Measurements from ENCODE around the gene TDRD10. TPM values are rescaled to one million over a fixed set of nuclear protein-coding genes. Genes with fewer than 3 reads are reported as not detected.

The TDRD10 gene
- total and polyA plus RNA-seq, 2 donors (not counting 1 experiment from before 2014, with no cell fraction given) = under 0.01 TPM; not detected in 1

GRCh38 chr1:154589780-154590179 is 87.8 kb downstream of the TDRD10 start:
- no peak overlapping the region for H3K27ac ChIP-seq (ENCODE audit: insufficient read depth, low read length)
- H3K4me2 ChIP-seq (ENCODE audit: extremely low read depth, insufficient read depth, low read length) = no peak overlapping the region
- peaks cover 36% of the 10 kb centered on the region for H3K36me3 ChIP-seq (ENCODE audit: control insufficient read depth, insufficient read depth, low read length)
- H4K20me1 ChIP-seq (ENCODE audit: control insufficient read depth, extremely low read depth, insufficient read depth, low read length) = no peaks in the 10 kb centered on the region
- H3K79me2 ChIP-seq (ENCODE audit: control insufficient read depth, insufficient read depth, low read length) = no peaks in the 10 kb centered on the region
- H3K27me3 ChIP-seq (ENCODE audit: control insufficient read depth, insufficient read depth, low read length) = no peaks in the 10 kb centered on the region
- peak in 1 of 2 donors; percentile 25 for DNase-seq (ENCODE audit: low read depth in 2 of 2)
- H3K4me1 ChIP-seq (ENCODE audit: control insufficient read depth, extremely low read depth, insufficient read depth, low read length) = no peaks in the 10 kb centered on the region
- H3K9me3 ChIP-seq (ENCODE audit: control insufficient read depth, insufficient read depth, low read depth, low read length) = no peaks in the 10 kb centered on the region
- H3K9ac ChIP-seq (ENCODE audit: insufficient read depth, low read length) = no peak overlapping the region
- no peak overlapping the region for H2AFZ ChIP-seq (ENCODE audit: low read length)
- no peak for TF ChIP-seq EZH2 (IDR thresholded peaks at IDR 0.05; ENCODE audit: low read length, missing control alignments)
- TF ChIP-seq CTCF (conservative IDR thresholded peaks at IDR 0.05 in 1 of 2, IDR thresholded peaks at IDR 0.05 in 1 of 2; ENCODE audit: low read depth in 1 of 2, low read length in 2 of 2) = no peak
- no peak overlapping the region for H3K4me3 ChIP-seq (replicated peaks in 1 of 4; ENCODE audit: control extremely low read depth in 1 of 4, insufficient read depth in 1 of 4, low read depth in 3 of 4, low read length in 4 of 4)

DNA sequence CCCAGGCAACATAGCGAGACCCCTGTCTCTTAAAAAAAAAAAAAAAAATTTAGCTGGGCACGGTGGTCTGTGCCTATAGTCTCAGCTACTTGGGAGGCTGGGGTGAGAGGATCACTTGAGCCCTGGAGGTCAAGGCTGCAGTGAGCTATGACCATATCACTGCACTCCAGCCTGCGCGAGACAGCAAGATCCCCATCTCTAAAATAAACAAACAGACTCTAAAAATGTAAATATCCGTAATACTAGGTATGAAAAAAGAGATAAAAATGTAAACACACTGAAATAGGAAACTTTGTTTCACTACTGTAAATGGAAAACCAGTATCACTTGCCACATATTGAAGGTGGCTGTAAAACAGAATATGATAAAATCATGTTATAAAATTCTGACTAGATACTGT is 88.7 kb downstream of the TDRD10 start:
- TF ChIP-seq CTCF (conservative IDR thresholded peaks at IDR 0.05 in 1 of 2, IDR thresholded peaks at IDR 0.05 in 1 of 2; ENCODE audit: low read depth in 1 of 2, low read length in 2 of 2) = no peak
- no peak for TF ChIP-seq EZH2 (IDR thresholded peaks at IDR 0.05; ENCODE audit: low read length, missing control alignments)
- Histone ChIP-seq H3K36me3 (ENCODE audit: control insufficient read depth, insufficient read depth, low read length) (peaks cover 31% of the 10 kb centered on the region), H3K4me1 (ENCODE audit: control insufficient read depth, extremely low read depth, insufficient read depth, low read length) (no peaks in the 10 kb centered on the region), H3K4me2 (ENCODE audit: extremely low read depth, insufficient read depth, low read length) (no peak overlapping the region), H2AFZ (ENCODE audit: low read length) (no peak overlapping the region), H3K79me2 (ENCODE audit: control insufficient read depth, insufficient read depth, low read length) (no peaks in the 10 kb centered on the region), H3K27ac (ENCODE audit: insufficient read depth, low read length) (no peak overlapping the region), H3K4me3 (replicated peaks in 1 of 4; ENCODE audit: control extremely low read depth in 1 of 4, insufficient read depth in 1 of 4, low read depth in 3 of 4, low read length in 4 of 4) (no peak overlapping the region), H3K27me3 (ENCODE audit: control insufficient read depth, insufficient read depth, low read length) (no peaks in the 10 kb centered on the region), H3K9me3 (ENCODE audit: control insufficient read depth, insufficient read depth, low read depth, low read length) (no peaks in the 10 kb centered on the region), H3K9ac (ENCODE audit: insufficient read depth, low read length) (no peak overlapping the region), H4K20me1 (ENCODE audit: control insufficient read depth, extremely low read depth, insufficient read depth, low read length) (no peaks in the 10 kb centered on the region)
- no peak for DNase-seq (ENCODE audit: low read depth in 2 of 2)

- Histone ChIP-seq H3K79me2 (ENCODE audit: control insufficient read depth, insufficient read depth, low read length) (no peaks in the 10 kb centered on the region), H3K4me1 (ENCODE audit: control insufficient read depth, extremely low read depth, insufficient read depth, low read length) (no peaks in the 10 kb centered on the region), H3K27ac (ENCODE audit: insufficient read depth, low read length) (no peak overlapping the region), H3K4me2 (ENCODE audit: extremely low read depth, insufficient read depth, low read length) (no peak overlapping the region), H3K36me3 (ENCODE audit: control insufficient read depth, insufficient read depth, low read length) (peaks cover 29% of the 10 kb centered on the region), H3K9ac (ENCODE audit: insufficient read depth, low read length) (no peak overlapping the region), H3K4me3 (replicated peaks in 1 of 4; ENCODE audit: control extremely low read depth in 1 of 4, insufficient read depth in 1 of 4, low read depth in 3 of 4, low read length in 4 of 4) (no peak overlapping the region), H3K9me3 (ENCODE audit: control insufficient read depth, insufficient read depth, low read depth, low read length) (no peaks in the 10 kb centered on the region), H4K20me1 (ENCODE audit: control insufficient read depth, extremely low read depth, insufficient read depth, low read length) (no peaks in the 10 kb centered on the region), H2AFZ (ENCODE audit: low read length) (no peak overlapping the region), H3K27me3 (ENCODE audit: control insufficient read depth, insufficient read depth, low read length) (no peaks in the 10 kb centered on the region)
- DNase-seq (ENCODE audit: low read depth in 2 of 2) = no peak
- TF ChIP-seq EZH2 (IDR thresholded peaks at IDR 0.05; ENCODE audit: low read length, missing control alignments) = no peak
- no peak for TF ChIP-seq CTCF (conservative IDR thresholded peaks at IDR 0.05 in 1 of 2, IDR thresholded peaks at IDR 0.05 in 1 of 2; ENCODE audit: low read depth in 1 of 2, low read length in 2 of 2)
Observed at GRCh38 chr1:154591206-154591605, 89.2 kb downstream of the TDRD10 start.

All from fibroblast of lung (primary cell).